LNCAP (cell line): ENCODE measurements around the gene THAP9.
A peak's percentile ranks its signal among the peaks of the same experiment; 100 is the strongest.

Experiments
- TF ChIP-seq, protein P1 (sequence below): fragments of 450-650 bp; IDR thresholded peaks from 2 replicates; pipeline ENCODE4 v1.5.1; 2017; ENCODE audit warnings: mild to moderate bottlenecking

The THAP9 gene, protein sequence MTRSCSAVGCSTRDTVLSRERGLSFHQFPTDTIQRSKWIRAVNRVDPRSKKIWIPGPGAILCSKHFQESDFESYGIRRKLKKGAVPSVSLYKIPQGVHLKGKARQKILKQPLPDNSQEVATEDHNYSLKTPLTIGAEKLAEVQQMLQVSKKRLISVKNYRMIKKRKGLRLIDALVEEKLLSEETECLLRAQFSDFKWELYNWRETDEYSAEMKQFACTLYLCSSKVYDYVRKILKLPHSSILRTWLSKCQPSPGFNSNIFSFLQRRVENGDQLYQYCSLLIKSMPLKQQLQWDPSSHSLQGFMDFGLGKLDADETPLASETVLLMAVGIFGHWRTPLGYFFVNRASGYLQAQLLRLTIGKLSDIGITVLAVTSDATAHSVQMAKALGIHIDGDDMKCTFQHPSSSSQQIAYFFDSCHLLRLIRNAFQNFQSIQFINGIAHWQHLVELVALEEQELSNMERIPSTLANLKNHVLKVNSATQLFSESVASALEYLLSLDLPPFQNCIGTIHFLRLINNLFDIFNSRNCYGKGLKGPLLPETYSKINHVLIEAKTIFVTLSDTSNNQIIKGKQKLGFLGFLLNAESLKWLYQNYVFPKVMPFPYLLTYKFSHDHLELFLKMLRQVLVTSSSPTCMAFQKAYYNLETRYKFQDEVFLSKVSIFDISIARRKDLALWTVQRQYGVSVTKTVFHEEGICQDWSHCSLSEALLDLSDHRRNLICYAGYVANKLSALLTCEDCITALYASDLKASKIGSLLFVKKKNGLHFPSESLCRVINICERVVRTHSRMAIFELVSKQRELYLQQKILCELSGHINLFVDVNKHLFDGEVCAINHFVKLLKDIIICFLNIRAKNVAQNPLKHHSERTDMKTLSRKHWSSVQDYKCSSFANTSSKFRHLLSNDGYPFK

DNA sequence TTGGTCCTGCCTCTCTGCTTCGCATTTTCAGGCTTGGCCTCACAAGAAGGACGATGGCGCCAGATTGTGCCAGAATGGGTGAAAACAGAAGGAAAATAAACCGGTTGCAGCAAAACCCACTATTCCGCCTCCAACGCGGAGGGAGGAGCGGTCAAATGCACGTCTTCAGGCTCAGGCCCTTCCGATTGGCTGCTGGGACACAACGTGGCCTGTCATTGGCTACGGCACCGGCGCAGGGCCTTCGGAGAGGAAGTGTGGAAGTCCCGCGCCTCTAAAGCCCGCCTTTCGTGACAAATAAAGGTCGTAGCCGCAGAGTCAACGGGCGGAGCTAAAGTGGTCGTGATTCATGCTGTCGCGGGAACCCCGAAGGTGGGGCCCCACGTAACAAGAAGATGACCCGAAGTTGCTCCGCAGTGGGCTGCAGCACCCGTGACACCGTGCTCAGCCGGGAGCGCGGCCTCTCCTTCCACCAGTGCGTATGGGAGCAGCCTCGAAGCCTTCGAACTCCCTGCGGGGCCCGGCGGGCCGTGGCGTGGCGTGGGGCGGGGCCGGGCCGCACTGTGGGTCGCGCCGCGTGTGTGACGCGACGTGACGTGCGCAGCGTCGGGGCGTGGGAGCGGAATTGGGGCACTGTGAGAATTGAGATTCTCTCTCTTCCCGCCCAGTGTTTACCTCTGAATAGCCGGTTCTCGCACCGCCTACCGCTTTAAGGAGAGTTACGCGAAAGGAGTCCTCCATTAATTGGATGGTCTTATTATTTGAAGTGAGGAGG lies at the start of gene THAP9:
THAP9 (plus strand) TSS at position 325 of the 772 bp plus-strand sequence; CDS start at position 393, 68 bp downstream.
- TF ChIP-seq, protein P1, sequence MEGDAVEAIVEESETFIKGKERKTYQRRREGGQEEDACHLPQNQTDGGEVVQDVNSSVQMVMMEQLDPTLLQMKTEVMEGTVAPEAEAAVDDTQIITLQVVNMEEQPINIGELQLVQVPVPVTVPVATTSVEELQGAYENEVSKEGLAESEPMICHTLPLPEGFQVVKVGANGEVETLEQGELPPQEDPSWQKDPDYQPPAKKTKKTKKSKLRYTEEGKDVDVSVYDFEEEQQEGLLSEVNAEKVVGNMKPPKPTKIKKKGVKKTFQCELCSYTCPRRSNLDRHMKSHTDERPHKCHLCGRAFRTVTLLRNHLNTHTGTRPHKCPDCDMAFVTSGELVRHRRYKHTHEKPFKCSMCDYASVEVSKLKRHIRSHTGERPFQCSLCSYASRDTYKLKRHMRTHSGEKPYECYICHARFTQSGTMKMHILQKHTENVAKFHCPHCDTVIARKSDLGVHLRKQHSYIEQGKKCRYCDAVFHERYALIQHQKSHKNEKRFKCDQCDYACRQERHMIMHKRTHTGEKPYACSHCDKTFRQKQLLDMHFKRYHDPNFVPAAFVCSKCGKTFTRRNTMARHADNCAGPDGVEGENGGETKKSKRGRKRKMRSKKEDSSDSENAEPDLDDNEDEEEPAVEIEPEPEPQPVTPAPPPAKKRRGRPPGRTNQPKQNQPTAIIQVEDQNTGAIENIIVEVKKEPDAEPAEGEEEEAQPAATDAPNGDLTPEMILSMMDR, result no peak

DNA sequence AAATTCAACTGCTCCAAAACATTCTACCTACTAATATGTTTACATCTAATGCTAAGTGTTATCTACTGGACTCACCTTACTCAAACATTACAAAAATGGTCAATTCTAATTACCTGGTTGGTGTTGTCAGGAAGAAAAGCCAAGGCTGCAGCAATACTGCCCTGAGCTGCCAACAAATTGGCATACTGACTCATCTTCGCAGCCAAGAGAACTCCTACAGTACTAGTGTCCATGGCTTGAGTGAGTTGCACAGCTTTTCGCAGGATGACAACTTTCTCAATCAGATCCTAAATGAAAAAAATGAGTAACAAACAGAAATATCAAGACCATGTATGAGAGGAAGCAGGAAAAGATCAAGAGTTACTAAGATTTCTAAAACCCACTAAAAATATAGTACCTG lies 49.2 kb upstream of the THAP9 start:
- TF ChIP-seq, protein P1, result no peak

DNA sequence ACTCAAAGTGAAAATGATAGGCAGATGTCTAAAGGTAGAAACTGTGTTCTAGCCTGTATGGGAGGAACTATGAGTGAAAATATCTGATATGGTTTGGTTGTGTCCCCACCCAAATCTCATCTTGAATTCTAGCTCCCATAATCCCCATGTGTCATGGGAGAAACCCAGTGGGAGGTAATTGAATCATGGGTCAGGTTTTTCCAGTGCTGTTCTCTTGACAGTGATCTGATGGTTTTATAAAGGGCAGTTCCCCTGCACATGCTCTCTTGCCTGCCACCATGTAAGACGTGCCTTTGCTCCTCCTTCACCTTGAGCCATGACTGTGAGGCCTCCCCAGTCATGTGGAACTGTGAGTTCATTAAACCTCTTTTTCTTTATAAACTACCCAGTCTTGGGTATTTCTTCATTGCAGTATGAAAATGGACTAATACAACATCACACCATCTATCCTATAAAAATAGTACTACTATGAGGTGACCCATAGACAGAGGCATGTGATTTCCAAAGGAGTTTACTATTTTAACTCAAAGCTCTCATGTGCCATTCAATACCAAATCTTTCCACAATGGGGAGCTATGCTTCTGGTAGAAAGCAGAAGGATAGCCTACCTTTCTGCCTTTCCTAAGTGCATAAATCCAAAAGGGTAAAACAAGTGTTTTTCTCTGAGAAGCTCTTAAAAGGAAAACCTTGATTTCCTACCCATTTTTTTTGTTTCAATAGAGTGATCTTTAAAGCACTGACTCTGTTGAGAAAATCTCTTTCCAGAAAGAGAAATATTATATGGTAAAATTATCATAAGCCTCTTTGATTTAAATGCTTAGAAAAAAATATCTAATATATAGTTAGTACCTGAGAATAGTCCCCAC lies 48.4 kb upstream of the THAP9 start:
- TF ChIP-seq, protein P1, result peak; percentile 56

DNA sequence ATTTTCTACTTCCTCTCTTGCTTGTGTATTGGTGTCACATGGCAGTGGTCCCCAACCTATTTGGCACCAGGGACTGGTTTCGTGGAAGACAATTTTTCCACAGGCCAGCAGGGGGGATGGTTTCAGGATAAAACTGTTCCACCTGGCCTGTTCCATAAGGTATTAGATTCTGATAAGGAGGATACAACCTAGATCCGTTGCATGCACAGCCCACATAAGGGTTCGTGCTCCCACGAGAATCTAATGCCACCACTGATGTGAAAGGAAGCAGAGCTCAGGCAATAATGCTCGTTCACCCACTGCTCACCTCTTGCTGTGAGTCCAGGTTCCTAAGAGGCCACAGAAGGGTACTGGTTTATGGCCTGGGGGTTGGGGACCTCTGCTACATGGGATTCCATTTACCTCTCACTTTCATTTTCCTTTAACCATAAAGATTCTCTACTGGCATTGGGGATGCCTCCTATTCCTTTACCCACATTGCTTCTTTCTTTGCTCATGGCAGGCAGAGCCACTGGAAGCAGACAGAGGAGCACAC lies 47.7 kb upstream of the THAP9 start:
- TF ChIP-seq, protein P1, result no peak

DNA sequence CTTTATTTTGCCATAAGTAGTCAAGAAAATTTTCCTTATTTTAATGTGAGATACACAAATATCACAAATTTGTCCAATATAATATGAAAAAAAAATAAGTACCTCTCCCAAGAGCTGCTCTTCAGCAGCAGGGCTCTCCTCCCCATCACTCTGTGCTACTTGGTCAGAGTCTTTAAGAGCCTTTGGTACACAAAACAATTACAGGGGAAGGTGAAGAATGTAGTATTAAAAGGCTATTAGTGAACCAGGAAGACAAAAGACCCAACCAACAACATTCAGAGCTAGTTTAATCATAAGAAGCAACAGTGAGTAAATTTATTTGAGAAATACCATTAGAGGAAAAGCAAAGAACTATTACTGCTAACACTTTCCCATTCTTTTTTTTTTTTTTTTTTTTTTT lies 39.0 kb upstream of the THAP9 start:
- TF ChIP-seq, protein P1, result no peak

DNA sequence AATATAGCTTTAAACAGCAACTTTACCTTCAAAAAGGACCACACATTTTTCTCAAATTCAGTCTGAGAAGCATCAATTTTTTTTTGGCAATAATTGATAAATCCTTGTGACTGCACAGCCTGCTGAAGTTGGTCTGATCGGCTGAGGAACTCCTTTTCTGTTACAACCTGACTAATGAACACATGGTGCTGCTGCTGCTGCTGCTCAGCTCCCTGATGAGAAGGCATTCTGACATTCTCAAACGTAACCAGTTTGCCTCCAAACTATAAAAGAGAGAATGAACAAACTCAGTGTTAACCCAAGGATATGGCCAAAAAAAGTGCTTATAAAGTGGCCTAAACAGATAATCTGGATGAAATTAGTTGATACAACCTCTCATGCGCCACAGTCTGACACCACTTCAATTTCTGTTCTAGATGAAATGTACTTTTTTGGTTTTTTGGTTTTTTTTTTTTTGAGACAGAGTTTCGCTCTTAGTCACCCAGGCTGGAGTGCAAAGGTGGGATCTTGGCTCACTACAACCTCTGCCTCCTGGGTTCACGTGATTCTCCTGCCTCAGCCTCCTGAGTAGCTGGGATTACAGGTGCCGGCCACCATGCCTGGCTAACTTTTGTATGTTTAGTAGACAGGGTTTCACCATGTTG lies 36.1 kb upstream of the THAP9 start:
- TF ChIP-seq, protein P1, result no peak
